Calu3 (cell line): Measurements from ENCODE around the gene IQCM. TPM values are rescaled to one million over a fixed set of nuclear protein-coding genes. Genes with fewer than 3 reads are reported as not detected.

Experiments used
- BruUV-seq: library from RNA; stranded (reverse); fragments of 400-500 nt; replicated peaks from 2 replicates; lab custom pipeline; 2021; lab: Mats Ljungman, UMichigan
- CTCF ChIA-PET: fragments of 300-600 bp; sonication (Branson Sonifier 250); formaldehyde crosslinking; loops from one replicate; lab custom pipeline; 2022; ENCODE audit warnings: antibody characterized with exemption; lab: Charles Lee
- DNase-seq: peaks from one replicate; pipeline ENCODE4 v3.0.0; 2022
- H3K27ac Mint-ChIP-seq: one replicate; pipeline ENCODE4 v1.8.0; 2022; ENCODE audit warnings: mixed read lengths; ENCODE audit not compliant: unreplicated experiment
- H3K27me3 Mint-ChIP-seq: one replicate; pipeline ENCODE4 v1.8.0; 2022; ENCODE audit warnings: mixed read lengths; ENCODE audit not compliant: unreplicated experiment
- H3K36me3 Mint-ChIP-seq: one replicate; pipeline ENCODE4 v1.8.0; 2022; ENCODE audit warnings: mild to moderate bottlenecking, moderate library complexity, mixed read lengths; ENCODE audit not compliant: insufficient read depth, unreplicated experiment
- H3K4me1 Mint-ChIP-seq: one replicate; pipeline ENCODE4 v1.8.0; 2022; ENCODE audit warnings: mild to moderate bottlenecking, low read depth, mixed read lengths; ENCODE audit not compliant: unreplicated experiment
- H3K4me3 Mint-ChIP-seq: one replicate; pipeline ENCODE4 v1.8.0; 2022; ENCODE audit warnings: mild to moderate bottlenecking, low read depth, moderate library complexity, mixed read lengths; ENCODE audit not compliant: unreplicated experiment
- H3K9me3 Mint-ChIP-seq: one replicate; pipeline ENCODE4 v1.8.0; 2022; ENCODE audit warnings: low read depth, mixed read lengths; ENCODE audit not compliant: unreplicated experiment
- intact Hi-C: fragments of 100-400 bp; cut with micrococcal nuclease; formaldehyde crosslinking; loops from one replicate; pipeline ENCODE4 v1.10.0; 2022; ENCODE audit not compliant: unreplicated experiment
- total RNA-seq: library from RNA; stranded (reverse); gene quantifications from 2 replicates; pipeline ENCODE4 v1.2.3, GENCODE V29; 2022
- TF ChIP-seq, protein P1 (sequence below): fragments of 200-600 bp; IDR thresholded peaks from one replicate; pipeline ENCODE4 v1.8.0; 2022; ENCODE audit warnings: antibody characterized with exemption; ENCODE audit not compliant: unreplicated experiment

IQCM gene
- total RNA-seq, 1 experiment from 2014 or later = not detected

DNA sequence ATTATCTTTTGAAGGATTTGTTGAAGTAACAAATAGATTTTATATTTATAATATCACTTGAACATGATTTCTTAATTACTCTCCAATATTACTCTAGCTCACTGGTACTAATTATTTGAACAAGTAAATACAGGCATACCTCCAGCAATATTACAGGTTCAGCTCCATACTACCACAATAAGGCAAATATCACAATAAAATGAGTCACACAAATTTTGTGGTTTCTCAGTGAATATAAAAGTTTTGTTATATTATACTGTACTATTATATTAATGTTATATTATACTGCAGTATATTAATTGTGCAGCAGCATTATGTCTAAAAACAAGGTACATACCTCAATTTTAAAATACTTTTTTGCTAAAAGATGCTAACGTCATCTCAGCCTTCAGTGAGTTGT lies 22.4 kb upstream of the IQCM start:
- BruUV-seq = no TSS peak
- peaks cover 4% of the 10 kb centered on the region for H3K36me3 Mint-ChIP-seq
- H3K4me1 Mint-ChIP-seq = no peaks in the 10 kb centered on the region
- CTCF ChIA-PET = no interaction called here
- no peak overlapping the region for H3K27ac Mint-ChIP-seq
- intact Hi-C loops = no loop called here
- no peaks in the 10 kb centered on the region for H3K27me3 Mint-ChIP-seq
- H3K9me3 Mint-ChIP-seq = peaks cover 3% of the 10 kb centered on the region
- TF ChIP-seq, protein P1, sequence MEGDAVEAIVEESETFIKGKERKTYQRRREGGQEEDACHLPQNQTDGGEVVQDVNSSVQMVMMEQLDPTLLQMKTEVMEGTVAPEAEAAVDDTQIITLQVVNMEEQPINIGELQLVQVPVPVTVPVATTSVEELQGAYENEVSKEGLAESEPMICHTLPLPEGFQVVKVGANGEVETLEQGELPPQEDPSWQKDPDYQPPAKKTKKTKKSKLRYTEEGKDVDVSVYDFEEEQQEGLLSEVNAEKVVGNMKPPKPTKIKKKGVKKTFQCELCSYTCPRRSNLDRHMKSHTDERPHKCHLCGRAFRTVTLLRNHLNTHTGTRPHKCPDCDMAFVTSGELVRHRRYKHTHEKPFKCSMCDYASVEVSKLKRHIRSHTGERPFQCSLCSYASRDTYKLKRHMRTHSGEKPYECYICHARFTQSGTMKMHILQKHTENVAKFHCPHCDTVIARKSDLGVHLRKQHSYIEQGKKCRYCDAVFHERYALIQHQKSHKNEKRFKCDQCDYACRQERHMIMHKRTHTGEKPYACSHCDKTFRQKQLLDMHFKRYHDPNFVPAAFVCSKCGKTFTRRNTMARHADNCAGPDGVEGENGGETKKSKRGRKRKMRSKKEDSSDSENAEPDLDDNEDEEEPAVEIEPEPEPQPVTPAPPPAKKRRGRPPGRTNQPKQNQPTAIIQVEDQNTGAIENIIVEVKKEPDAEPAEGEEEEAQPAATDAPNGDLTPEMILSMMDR = no peak
- H3K4me3 Mint-ChIP-seq = no peak overlapping the region
- DNase-seq = no peak

DNA sequence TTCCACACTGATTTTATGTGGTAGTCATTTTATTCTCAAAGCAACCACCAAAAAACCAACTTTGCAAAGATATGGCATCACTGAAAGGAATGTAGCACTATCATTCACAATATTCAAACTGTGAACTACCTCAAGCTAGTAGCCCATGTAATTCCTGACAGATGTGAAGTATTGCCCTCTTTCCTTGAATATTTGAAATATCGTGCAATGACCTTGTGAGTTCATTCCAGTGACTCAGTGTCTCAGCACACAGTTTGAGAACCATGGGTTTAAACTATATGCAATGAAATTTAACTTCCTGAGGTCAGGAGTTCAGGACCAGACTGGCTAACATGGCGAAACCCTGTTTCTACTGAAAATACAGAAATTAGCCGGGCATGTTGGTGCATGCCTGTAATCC lies 20.9 kb upstream of the IQCM start:
- no peak overlapping the region for H3K4me3 Mint-ChIP-seq
- intact Hi-C loops = no loop called here
- DNase-seq = no peak
- no TSS peak for BruUV-seq
- H3K27ac Mint-ChIP-seq = no peak overlapping the region
- TF ChIP-seq, protein P1 = no peak
- H3K36me3 Mint-ChIP-seq = peaks cover 4% of the 10 kb centered on the region
- peaks cover 3% of the 10 kb centered on the region for H3K9me3 Mint-ChIP-seq
- no peaks in the 10 kb centered on the region for H3K27me3 Mint-ChIP-seq
- H3K4me1 Mint-ChIP-seq = peaks cover 5% of the 10 kb centered on the region
- CTCF ChIA-PET = no interaction called here

DNA sequence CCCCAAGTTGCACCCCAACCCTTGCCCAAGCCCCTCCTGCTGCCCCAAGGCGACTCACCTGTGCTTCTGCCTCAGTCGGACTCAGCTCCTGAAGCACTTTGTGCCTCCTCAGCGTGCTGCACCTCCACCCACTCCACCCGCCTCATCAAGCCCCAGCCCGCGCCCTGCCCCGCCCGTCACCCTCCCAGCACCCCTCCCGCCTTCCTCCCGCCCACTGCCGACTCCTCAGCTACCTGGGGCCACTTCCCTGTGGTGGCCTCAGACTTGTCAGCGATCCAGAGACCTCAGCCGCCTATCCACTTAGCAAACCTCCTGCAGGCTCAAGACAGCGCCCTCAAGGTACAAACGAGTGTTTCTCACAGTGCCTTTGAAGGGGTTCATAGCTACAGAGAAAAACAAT lies 19.6 kb upstream of the IQCM start:
- Mint-ChIP-seq H3K27me3 (no peaks in the 10 kb centered on the region), H3K4me3 (no peak overlapping the region), H3K36me3 (peaks cover 4% of the 10 kb centered on the region), H3K9me3 (peaks cover 3% of the 10 kb centered on the region), H3K4me1 (peaks cover 7% of the 10 kb centered on the region), H3K27ac (no peak overlapping the region)
- CTCF ChIA-PET = no interaction called here
- TF ChIP-seq, protein P1 = no peak
- no TSS peak for BruUV-seq
- DNase-seq = no peak
- intact Hi-C loops = no loop called here

DNA sequence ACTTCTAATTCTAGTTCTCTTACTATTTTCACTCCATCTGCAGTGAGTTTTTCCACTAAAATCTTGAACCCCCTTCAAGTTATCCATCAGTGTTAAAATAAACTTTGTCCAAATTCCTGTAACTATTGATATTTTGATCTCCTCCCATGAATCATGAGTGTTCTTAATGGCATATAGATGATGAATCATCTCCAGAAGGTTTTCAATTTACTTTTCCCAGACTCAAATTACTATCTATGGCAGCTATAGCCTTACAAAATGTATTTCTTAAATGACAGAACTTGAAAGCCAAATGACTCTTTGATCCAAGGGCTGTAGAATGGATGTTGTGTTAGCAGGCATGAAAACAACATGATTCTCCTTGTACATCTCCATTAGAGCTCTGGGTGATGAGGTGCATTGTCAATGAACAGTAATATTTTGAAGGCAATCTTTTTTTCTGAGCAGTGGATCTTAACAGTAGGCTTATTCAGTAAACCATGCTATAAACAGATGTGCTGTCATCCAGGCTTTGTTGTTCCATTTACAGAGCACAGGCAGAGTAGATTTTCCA lies 16.1 kb upstream of the IQCM start:
- CTCF ChIA-PET = no interaction called here
- TF ChIP-seq, protein P1 = no peak
- Mint-ChIP-seq H3K4me3 (no peak overlapping the region), H3K27me3 (no peaks in the 10 kb centered on the region), H3K36me3 (peaks cover 4% of the 10 kb centered on the region), H3K4me1 (peaks cover 18% of the 10 kb centered on the region), H3K9me3 (peaks cover 3% of the 10 kb centered on the region), H3K27ac (no peak overlapping the region)
- no peak for DNase-seq
- no TSS peak for BruUV-seq
- intact Hi-C loops = no loop called here
